ENCODE measurements around the gene SMG6. TPM values are rescaled to one million over a fixed set of nuclear protein-coding genes. Genes with fewer than 3 reads are reported as not detected.

SMG6 gene
- total RNA-seq, 1 donor from 2014 or later, result 38.1 TPM

DNA sequence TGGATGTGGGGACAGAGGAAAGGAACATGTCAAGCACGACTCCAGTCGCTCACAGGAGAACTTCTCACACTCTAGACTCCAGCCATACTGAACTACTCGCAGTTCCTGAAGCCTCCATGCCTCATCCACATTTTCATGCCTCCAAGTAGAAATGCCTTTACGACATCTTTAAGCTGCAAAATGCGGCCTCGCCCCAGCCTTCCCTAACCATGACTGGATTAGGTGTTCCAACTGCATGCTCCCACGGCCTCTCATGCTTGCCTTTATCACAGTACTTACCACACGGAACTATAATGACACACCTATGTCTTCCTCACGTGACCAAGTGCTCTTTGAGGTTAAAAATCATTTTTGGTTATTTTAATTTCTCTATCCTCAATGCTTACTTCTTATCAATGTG, 23.9 kb downstream of the SMG6 start:
- peaks cover 37% of the 10 kb centered on the region for H3K36me3 Mint-ChIP-seq (ENCODE audit: low read depth, unreplicated experiment)

DNA sequence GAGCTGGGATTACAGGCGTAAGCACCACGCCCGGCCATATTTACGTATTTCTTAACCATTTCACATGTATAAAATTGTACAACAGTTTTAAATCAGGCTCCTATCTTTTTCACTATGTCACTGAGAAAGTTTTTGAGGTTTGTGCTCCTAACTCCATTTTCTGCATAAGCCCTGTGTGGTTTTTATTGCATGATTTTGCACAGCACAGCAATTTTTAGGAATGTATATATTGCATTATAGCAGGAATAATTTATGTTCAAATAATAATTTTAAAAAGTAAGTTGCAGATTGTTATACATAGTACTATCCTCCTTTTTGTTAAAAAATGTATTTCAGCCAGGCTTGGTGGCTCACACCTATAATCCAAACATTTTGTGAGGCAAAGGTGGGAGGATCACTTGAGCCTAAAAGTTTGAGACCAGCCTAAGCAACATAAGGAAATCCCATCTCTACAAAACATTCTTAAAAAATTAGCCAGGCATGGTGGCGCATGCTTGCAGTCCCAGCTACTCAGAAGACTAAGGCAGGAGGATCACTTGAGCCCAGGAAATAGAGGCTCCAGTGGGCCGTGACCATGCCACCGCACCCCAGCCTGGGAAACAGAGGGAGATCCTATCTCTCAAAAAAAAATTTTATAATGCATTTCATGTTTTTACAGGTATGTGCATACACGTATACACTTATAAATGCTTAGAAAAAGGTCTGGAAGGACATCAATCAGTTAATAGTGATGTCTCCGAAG, 26.0 kb downstream of the SMG6 start:
- Mint-ChIP-seq H3K27me3 (ENCODE audit: unreplicated experiment) (peaks cover 2% of the 10 kb centered on the region), H3K27ac (ENCODE audit: unreplicated experiment) (peak overlapping the region; percentile 30), H3K36me3 (ENCODE audit: low read depth, unreplicated experiment) (peaks cover 37% of the 10 kb centered on the region), H3K9me3 (ENCODE audit: unreplicated experiment) (no peaks in the 10 kb centered on the region), H3K4me3 (ENCODE audit: unreplicated experiment) (no peak overlapping the region), H3K4me1 (ENCODE audit: unreplicated experiment) (no peaks in the 10 kb centered on the region)
- TF ChIP-seq, protein P1, sequence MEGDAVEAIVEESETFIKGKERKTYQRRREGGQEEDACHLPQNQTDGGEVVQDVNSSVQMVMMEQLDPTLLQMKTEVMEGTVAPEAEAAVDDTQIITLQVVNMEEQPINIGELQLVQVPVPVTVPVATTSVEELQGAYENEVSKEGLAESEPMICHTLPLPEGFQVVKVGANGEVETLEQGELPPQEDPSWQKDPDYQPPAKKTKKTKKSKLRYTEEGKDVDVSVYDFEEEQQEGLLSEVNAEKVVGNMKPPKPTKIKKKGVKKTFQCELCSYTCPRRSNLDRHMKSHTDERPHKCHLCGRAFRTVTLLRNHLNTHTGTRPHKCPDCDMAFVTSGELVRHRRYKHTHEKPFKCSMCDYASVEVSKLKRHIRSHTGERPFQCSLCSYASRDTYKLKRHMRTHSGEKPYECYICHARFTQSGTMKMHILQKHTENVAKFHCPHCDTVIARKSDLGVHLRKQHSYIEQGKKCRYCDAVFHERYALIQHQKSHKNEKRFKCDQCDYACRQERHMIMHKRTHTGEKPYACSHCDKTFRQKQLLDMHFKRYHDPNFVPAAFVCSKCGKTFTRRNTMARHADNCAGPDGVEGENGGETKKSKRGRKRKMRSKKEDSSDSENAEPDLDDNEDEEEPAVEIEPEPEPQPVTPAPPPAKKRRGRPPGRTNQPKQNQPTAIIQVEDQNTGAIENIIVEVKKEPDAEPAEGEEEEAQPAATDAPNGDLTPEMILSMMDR (IDR thresholded peaks at IDR 0.05; ENCODE audit: unreplicated experiment), result no peak
- DNase-seq (ENCODE audit: low spot score), result no peak

More for the DNA sequence above, 23.9 kb downstream of the SMG6 start:
- no peak for DNase-seq (ENCODE audit: low spot score)
- no peaks in the 10 kb centered on the region for H3K9me3 Mint-ChIP-seq (ENCODE audit: unreplicated experiment)
- TF ChIP-seq, protein P1 (IDR thresholded peaks at IDR 0.05; ENCODE audit: unreplicated experiment), result no peak
- H3K4me3 Mint-ChIP-seq (ENCODE audit: unreplicated experiment), result no peak overlapping the region
- H3K27me3 Mint-ChIP-seq (ENCODE audit: unreplicated experiment), result peaks cover 2% of the 10 kb centered on the region
- no peak overlapping the region for H3K27ac Mint-ChIP-seq (ENCODE audit: unreplicated experiment)
- no peaks in the 10 kb centered on the region for H3K4me1 Mint-ChIP-seq (ENCODE audit: unreplicated experiment)

DNA sequence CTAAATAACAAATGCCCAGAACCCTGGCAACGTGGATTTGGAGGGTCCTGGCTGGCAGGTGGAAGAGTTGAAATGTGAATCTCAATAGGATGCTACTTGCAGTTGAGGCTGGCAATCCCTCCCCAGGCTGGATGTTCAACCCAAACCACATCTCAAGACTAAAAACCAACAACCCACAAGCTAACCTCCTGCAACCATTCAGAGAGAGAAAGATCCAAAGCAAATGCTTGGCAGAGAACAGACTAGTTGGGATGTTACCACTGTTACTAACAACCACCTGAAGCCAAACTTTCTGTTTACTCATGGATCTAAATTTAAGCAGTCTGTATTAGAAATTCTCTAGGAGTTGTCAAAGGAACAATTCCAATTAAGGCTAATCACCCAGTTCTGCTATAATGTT, 27.9 kb downstream of the SMG6 start:
- no peak overlapping the region for H3K4me3 Mint-ChIP-seq (ENCODE audit: unreplicated experiment)
- no peak for DNase-seq (ENCODE audit: low spot score)
- peaks cover 2% of the 10 kb centered on the region for H3K27me3 Mint-ChIP-seq (ENCODE audit: unreplicated experiment)
- no peak overlapping the region for H3K27ac Mint-ChIP-seq (ENCODE audit: unreplicated experiment)
- TF ChIP-seq, protein P1 (IDR thresholded peaks at IDR 0.05; ENCODE audit: unreplicated experiment), result no peak
- H3K9me3 Mint-ChIP-seq (ENCODE audit: unreplicated experiment), result no peaks in the 10 kb centered on the region
- H3K4me1 Mint-ChIP-seq (ENCODE audit: unreplicated experiment), result no peaks in the 10 kb centered on the region
- peaks cover 31% of the 10 kb centered on the region for H3K36me3 Mint-ChIP-seq (ENCODE audit: low read depth, unreplicated experiment)

DNA sequence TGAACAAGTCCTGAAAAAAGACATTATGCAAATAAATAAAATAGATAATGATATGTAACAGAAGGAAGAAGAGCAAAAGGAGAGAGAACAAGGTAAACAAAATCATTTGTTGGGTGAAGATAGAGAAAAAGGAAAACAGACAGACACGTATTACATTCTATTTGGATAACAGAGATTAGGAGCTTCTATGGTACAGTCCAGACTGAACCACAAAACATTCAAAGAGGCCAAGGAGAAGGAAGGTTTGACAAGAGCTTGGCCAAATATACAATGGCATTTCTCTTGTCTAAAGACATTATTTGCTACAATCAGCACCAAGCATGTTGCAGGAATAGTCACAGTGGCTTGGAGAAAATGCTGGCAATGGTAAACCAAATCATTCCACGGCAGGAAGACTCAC, 29.2 kb downstream of the SMG6 start:
- TF ChIP-seq, protein P1 (IDR thresholded peaks at IDR 0.05; ENCODE audit: unreplicated experiment), result no peak
- Mint-ChIP-seq H3K27me3 (ENCODE audit: unreplicated experiment) (peaks cover 2% of the 10 kb centered on the region), H3K36me3 (ENCODE audit: low read depth, unreplicated experiment) (peaks cover 28% of the 10 kb centered on the region), H3K9me3 (ENCODE audit: unreplicated experiment) (no peaks in the 10 kb centered on the region), H3K27ac (ENCODE audit: unreplicated experiment) (no peak overlapping the region), H3K4me1 (ENCODE audit: unreplicated experiment) (no peaks in the 10 kb centered on the region), H3K4me3 (ENCODE audit: unreplicated experiment) (no peak overlapping the region)
- no peak for DNase-seq (ENCODE audit: low spot score)

DNA sequence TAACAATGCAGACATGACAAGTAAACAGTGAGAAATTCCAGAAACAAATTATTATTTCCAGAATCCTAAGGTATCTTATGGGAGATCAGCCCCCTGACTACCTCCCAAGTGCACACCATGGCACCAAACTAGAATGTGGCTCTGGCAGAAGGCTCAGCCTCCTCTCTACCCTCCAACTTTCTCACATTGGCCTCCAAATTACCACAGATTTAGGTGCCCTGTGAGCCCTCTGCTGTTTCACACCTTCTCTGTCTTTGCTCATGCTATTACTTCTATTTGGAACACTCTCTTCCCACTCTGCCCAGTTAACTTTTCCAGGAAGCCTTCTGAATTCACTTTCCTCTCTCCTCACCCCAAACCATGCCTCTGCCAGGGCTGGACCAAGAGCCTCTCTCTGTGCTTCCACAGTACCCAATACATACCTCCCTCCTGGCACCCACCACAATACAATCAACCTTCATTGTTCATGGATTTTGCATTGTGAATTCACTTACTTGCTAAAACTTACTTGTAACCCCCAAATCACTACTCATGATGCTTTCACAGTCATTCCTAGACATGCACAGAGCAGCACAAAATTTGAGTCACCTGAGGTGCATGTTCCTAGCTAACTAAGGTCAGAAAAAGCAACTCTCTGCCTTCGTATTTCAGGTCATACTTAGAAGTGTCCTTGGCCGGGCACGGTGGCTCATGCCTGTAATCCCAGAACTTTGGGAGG, 31.4 kb downstream of the SMG6 start:
- peaks cover 17% of the 10 kb centered on the region for H3K36me3 Mint-ChIP-seq (ENCODE audit: low read depth, unreplicated experiment)
- peaks cover 2% of the 10 kb centered on the region for H3K27me3 Mint-ChIP-seq (ENCODE audit: unreplicated experiment)
- no peak for DNase-seq (ENCODE audit: low spot score)
- TF ChIP-seq, protein P1 (IDR thresholded peaks at IDR 0.05; ENCODE audit: unreplicated experiment), result no peak
- H3K4me1 Mint-ChIP-seq (ENCODE audit: unreplicated experiment), result no peaks in the 10 kb centered on the region
- H3K27ac Mint-ChIP-seq (ENCODE audit: unreplicated experiment), result no peak overlapping the region
- H3K4me3 Mint-ChIP-seq (ENCODE audit: unreplicated experiment), result no peak overlapping the region
- no peaks in the 10 kb centered on the region for H3K9me3 Mint-ChIP-seq (ENCODE audit: unreplicated experiment)

All from endothelial cell (in vitro differentiated cells).